ENCODE data around the gene CLSTN2.

CLSTN2 gene

DNA sequence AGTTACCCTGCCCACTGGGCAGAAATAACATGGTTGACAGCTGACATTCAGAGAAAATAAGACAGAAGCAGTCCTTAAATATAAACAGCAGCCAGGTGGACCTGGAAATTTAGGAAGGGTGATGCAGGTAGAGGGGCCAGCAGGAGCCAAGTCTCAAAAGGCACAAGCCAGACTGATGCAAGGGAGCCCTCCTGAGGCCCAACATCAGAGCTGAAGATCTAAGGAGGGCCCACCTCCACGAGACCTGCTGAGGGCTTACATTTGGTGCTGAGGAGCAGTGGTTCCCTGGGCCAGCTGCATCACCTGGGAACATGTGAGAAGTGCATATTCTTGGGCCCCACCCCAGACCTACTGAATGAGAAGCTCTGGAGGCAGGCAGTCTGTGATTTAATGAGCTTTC lies 637.3 kb downstream of the CLSTN2 start:
- no peak for DNase-seq

DNA sequence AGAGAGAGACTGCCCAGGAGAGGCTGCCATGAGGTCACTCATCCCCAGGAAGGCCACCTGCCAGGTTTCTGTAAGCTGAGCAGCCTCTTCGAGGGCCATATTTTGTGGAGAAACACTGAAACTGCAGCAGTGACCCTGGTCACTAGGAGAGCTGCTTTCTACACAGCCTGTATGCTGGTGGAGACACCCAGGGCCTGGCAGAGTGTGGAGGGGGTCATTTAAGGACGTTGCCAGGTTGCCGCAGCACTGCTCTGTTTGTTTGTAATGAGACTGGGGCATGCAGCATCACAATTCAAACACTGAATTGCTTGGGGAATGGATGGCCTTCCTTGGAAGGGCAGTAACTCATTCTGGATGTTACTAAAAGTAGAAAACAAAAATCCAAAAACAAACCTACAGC lies 638.0 kb downstream of the CLSTN2 start:
- no peak for DNase-seq

DNA sequence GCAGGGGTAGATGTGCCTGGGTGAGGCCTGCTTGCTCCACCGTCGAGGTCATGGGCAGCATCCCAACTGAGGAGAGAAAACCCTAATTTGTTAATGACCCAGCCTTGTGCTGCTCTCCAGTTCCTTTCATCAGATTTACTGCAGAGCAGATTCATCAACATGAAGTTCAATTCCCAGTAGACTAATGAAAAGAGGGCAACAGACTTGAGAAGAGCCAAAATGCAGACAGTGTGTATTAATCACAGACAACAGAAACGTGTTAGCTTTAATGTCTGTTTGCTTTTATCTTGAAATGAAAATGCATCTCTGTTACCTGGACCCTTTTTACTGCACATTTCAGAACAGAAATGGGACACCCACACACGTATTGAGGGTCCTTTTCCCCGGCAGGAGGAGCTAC lies 639.4 kb downstream of the CLSTN2 start:
- no peak for DNase-seq

DNA sequence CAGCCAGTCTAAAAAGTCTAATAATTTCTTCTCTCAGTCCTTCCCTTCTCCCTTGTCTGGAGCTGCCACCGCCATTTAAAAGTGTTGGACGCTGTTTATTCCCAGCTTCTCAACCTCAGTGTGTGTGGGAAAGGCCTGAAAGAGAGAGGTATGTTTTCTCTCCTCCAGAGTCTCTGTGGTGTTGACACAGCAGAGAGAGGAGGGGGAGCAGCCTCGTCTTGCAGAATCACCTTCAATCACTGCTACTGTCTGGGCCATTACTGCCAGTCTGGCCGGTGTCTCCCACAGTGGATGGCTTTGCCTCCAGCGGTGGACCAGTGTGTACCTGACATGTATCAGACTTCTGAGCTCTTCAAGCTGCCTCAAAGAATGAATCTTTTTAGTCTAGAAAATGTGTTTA lies 641.5 kb downstream of the CLSTN2 start:
- DNase-seq: no peak

DNA sequence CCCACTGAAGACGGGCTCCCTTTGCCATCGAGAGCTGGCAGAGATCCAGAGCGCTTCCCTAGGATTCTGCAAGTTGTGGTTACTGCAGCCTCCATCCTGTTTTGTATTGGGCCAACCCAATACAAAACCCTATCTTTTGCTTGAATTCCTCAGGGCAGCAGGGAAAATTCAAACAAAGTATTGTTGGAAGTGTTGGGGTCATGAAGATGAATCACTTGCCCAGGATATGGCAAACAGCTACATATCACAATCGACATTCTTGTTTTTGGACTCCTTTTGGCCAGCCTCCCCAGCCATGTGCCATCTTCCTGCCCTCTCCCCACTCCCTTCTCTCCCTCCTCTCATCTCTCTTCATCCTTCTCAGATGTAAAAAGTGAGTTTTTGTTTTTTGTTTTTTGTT lies 642.9 kb downstream of the CLSTN2 start:
- DNase-seq: no peak

DNA sequence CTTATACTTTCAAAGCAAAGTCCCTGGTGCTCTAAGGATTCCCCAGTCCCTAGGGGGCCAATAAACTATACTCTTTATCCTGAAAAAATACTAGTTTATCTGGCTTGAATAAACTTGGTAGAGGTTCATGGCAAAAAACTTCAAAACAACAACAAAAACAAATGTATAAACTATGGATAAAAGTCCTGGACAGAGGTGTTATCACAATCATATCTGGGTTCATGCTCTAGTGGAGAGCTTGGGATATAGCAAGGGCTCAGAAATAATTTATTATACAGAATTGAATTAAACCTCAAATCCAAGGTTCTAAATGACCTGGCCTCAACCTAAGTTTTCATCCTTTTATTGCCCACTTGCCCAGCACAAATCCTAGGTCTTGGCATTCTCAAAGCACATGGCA lies 644.3 kb downstream of the CLSTN2 start:
- no peak for DNase-seq

DNA sequence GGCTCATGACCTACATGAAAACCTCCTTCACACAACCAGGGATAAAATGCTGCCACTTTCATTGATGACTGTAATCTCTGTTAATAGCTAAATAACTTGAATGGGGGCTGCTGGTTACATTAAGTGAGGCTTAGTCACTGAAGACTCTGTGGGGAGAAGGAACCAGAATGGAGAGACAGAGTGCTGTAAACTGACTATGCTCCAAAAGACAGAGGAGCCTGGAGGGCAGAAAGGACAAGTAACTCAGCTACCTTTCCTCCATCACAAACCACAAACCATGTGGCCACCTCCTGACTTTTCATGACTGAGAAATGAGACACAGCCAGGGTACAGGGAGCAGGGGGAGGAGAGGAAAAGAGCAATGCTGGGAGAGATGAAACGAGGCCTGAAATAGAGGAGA lies 645.8 kb downstream of the CLSTN2 start:
- DNase-seq: no peak

DNA sequence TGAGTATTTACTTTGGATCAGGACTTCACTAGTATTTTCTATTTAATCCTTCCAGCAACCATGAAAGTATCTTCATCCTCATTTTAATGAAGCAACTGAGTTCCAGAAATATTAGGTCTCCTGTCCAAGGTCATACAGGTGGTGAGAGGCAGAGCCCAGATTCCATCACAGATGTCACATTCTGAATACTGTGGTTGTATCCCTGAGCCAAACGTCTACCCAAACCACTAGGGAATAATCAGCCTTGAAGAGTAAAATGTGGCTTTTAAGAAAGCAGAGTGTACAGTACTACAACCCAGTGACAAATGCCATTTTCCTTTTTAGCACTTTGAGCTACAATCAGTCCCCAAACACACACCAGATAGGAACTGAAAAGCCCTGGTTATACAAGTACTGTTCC lies 649.6 kb downstream of the CLSTN2 start:
- DNase-seq: no peak

DNA sequence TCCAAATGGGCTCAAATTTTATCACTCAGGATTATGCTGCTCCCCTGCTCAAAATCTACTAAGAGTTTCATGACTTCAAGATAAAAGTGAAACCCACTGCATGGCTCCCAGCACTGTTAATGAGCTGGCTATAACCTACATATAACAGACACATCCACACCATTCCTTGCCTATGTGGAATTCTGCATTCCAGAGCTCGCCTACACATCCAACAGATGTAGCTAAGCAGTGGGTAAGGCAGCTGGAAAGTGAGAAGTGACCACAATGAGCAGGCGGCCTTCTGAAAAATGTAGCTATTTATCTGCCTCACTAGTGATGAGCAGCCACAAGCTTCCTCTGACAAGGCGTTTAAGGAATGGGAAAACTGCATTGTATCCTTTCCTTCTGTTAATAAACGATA lies 650.8 kb downstream of the CLSTN2 start:
- DNase-seq: peak; percentile 77

DNA sequence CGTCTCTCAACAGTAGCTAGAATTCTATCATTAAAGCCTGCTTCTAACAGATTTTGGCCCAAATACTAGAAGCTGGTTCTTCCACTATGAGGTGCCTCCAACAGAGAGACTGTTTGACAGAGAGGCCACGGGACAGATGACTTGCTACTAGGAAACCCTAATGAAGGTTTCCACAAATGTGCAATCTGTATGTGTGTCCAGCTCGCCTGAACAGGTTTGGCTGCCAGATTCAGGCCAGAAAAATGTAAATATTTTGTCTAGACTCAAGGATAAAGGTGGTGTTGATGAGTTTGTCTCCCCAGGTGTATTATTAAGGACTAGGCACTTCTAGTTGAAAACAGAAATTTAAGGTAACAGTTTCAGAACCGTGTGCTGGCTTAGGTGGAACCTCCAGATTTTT lies 651.3 kb downstream of the CLSTN2 start:
- no peak for DNase-seq

DNA sequence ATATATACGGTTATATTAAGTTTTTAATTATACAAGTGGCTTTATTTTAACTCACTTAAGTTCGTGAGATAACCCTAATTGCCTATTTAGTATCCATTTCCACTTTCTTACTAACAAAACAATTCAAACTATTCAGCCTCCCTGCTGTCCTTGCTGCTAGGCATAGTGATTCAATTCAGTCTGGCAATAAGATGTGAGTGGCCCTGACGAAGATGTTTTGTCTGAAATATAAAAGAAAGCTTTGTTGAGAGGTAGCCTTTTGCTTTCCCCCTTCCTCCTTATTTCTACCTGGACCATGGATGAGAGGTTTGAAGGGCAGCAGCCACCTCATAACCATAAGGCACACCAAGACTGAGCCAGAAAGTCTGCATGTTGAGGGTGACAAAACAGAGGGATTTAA lies 653.6 kb downstream of the CLSTN2 start:
- no peak for DNase-seq

DNA sequence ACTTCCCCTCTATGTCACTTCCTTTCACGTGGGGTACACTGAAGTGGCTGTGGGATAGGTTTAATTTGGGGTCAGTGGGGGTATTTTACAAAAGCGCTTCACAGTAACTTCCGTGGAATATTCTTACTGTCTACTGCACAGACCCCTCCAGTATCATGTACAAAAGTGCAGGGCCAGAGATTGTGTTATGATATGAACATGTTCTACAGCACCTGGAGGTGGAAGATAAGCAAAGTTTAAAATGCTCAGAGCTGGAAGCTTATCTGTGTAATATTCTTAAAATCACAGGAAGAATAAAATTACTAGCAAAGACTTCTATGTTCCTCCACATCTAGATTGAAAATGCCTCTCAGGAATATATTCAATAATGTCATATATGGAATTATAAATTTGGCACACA lies 658.8 kb downstream of the CLSTN2 start:
- DNase-seq: no peak

DNA sequence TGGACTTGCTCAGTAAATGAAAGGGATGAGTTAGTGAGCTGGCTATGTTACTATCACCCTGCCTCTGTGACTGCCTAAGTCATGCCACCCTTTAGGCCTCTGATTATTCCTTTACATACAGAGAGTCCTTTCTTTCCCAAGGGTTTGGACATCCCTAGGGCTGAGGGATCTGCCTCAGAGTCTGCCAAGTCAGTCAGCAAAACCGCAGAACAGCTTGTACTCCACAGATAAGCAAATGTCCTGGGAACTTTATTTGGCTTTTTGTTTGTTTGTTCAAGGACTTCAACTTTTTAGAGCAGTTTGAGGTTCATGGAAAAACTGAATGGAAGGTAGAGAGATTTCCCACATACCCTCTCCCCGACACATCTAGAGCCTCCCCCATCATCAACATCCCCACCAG lies 660.3 kb downstream of the CLSTN2 start:
- no peak for DNase-seq

DNA sequence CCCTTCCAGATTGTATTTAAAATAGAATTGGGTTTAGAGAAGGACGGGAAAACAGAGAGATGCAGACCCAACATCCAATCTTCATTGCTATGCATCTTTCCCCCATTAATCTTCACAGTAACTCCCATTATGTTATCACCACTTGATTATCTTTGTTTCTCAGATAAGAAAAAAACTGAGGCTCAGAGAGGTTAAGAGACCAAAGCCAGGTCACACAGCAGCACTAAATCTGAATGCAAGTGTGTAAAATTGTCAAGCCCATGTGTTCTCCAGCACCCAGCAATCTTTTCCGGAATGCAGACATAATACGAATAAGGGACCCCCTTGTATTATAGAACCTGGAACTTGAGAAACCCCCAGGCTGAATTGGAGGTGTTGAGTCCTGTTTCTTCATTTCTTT lies 662.4 kb downstream of the CLSTN2 start:
- DNase-seq: no peak

DNA sequence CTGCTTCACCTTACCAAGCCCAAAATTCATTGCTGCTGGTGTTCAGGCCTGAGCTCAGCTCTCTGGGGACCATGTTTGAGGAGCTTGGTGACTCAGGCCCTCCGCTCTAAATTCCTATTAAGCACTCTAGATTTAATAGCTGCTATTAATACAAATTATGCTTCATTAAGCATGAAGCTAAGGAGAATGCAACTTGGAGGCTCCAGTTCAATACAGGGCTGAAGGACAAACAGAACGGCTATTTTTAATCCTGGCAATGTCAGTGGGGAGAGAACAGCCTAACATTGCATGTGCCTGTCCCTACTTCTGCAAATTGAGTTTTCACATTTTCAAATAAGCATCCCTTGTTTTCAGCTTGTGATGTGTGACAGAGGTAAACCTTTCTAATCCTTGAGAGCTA lies 662.8 kb downstream of the CLSTN2 start:
- DNase-seq: no peak

DNA sequence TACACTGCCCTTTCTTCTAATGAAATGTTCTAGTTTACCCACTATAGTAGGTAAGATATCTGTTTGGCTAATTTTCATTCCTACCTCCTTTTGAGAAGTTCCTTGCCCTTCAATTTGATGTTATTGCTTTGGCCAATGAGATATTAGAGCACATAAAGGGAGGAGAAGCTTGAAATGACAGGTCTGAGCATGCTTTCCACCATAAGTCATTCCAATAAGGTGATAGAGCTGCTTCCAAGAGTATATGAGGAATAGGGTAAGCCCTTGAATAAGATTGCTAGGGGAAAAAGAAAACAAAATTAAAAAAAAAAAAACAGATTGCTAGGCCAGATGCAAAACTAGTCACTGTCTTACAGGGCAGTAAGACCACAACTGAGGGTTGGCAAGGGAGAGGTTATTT lies 664.0 kb downstream of the CLSTN2 start:
- no peak for DNase-seq

DNA sequence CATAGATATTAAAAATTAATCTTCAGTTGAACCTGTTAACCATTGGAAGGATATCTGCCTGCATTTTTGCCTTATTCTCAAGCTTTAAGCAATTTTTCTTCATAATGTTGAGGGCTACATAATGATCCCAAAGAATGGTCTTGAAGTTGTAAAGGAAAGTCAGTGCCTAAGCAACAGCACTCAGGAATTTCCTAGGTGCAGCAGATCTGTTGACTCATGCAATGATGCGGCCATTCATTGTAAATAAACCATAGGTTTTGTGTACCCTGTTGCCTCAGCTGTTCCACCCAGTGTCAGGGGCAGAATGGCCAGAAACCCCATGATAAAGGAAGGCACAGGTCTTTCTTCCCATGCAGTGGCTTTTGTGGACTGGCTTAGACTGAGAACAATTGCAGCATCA lies 664.5 kb downstream of the CLSTN2 start:
- DNase-seq: no peak

DNA sequence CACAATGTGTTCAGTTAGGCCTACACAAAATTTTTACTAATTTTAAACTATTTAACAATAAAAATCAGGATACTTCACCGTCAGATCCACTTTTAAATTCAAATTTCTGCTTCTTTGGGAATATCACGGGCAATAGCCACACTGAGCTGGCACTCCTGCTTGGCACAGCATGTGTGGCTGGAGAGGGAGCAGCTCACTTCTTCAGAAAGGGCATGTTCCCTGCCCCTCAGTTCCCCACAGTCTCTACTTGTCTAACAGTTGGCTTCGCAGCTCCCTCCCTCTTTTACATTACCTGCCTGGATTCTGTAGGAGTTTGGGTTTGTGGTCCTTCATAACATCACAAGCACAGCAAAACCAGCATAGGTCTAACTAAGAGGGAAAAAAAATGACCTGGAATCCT lies 666.9 kb downstream of the CLSTN2 start:
- no peak for DNase-seq

DNA sequence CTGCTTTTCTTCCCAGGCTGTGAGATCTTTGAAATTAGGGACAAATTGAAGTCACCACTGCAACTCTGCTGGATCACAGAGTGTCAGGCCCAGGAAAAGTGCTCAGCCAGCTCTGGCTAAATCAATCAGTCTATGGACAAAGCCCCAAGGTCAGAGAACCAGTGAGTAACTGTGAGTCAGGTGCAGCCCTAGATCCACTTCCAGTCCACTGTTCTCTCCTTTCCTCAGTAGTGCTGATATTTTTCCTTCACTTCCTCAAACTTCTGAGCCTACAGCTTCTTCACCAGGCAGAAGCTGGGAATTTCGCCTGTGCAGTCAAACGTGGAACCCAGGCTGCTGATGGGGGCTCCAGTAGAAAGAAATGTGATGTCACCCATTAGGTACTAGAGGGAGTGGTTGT lies 667.8 kb downstream of the CLSTN2 start:
- DNase-seq: no peak

DNA sequence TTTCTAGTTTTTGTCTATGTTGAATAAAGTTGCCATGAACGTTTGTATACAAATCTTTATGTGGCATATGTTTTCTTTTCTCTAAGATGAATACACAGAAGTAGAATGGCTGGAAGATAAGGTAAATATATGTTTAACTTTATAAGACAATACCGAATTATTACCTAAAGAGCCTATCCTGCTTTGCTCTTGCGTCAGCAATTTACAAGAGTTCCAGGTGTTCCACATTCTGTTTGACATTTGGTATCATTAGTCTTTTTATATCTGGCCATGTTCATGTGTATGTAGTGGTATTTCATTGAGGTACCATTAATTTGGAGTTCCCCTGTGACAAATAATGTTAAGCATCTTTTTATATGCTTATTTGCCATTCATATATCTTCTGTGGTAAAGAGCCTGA lies 668.8 kb downstream of the CLSTN2 start:
- no peak for DNase-seq

DNA sequence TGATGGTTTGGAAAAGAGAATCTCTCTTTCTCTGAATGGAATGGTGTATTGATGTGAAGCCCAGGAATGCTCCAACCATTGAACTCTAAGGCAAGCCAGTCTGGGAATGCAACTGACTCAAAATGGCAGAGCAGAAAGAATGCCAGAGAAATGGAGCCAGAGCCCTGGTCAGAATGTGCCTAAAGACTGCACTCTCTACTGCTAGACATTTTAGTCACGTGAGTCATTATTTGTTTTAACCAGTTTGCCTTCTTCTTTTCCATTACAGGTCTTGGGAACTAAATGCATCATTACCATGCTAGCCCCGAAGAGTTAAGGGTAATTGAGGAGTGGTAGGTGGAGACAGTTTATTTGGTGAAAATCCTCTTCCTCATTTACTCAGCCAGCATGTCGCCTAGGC lies 675.6 kb downstream of the CLSTN2 start:
- peak; percentile 10 for DNase-seq

DNA sequence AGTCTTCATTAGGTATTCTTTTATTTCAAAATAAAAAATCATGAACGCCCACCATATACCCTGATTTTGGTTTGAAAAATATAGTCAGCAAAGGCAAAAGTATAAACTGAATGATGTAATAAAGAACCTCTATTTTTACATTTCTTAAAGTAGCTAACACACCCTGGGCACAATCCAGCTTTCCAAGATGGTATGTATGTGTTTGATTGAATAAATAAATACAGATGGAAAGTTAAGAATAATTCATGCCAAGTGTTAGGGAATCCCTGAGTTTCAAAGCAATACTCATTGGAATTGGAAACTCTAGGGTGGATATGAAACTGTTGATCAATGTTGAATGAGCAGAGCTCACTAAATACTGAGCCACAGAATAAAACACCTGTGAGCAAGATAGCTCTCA lies 679.0 kb downstream of the CLSTN2 start:
- DNase-seq: no peak

DNA sequence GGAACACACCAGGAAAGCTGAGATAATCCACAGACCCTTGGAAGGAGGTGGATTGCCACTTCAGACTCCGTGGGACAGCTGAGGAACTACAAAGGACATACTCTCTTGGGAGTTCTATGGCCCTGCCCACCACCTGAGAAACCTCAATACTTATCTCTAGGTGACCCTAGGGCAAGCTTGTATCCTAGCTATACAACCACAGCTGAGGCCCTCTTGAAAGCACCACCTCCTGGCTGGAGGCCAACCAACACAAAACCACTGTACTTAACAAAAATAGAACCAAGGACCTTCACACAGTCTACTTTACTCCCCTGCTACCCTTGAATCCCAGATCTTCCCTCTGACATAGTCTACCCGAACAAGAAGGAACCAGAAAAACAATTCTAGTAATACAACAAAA lies 682.1 kb downstream of the CLSTN2 start:
- no peak for DNase-seq

DNA sequence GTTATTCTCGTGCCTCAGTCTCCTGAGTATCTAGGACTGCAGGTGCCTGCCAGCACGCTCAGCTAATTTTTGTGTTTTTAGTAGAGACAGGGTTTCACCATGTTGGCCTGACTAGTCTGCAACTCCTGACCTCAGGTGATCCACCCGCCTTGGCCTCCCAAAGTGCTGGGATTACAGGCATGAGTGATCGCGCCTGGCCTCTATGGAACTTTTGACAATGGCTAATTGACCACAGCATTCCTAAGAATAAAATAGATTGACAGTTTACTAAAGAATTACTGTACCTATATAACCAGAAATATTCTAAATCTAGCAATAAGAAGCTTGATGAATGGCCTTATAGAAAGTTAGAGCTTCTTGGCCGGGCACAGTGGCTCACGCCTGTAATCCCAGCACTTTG lies 691.9 kb downstream of the CLSTN2 start:
- DNase-seq: no peak

Measured in fibroblast of skin of scalp (primary cell).